Keratinocyte (primary cell): ENCODE results near the gene MIB1.
"Not testable (repeated sequence)": the region's sequence is repeated elsewhere in the genome, so short reads cannot be mapped to it uniquely, and the experiment has no call there.

ENCODE experiments used
- EZH2 ChIP-seq: IDR thresholded peaks from one replicate; pipeline ENCODE4 v1.6.1; 2012; ENCODE audit warnings: inconsistent platforms, mild to moderate bottlenecking, low read length, moderate library complexity
- TF ChIP-seq, protein P1 (sequence below), 3 experiments: IDR thresholded peaks in 1 of 3; conservative IDR thresholded peaks in 1 of 3; optimal IDR thresholded peaks in 1 of 3; 2 replicates in 2 of 3; 3 replicates in 1 of 3; pipeline versions ENCODE3 to v1.5.1; 2011; ENCODE audit warnings: low read length in 3 of 3, mild to moderate bottlenecking in 3 of 3, moderate library complexity in 2 of 3, control low read depth in 1 of 3, inconsistent platforms in 1 of 3; ENCODE audit not compliant: insufficient read depth in 2 of 3; ENCODE audit errors: extremely low read depth in 1 of 3

DNA sequence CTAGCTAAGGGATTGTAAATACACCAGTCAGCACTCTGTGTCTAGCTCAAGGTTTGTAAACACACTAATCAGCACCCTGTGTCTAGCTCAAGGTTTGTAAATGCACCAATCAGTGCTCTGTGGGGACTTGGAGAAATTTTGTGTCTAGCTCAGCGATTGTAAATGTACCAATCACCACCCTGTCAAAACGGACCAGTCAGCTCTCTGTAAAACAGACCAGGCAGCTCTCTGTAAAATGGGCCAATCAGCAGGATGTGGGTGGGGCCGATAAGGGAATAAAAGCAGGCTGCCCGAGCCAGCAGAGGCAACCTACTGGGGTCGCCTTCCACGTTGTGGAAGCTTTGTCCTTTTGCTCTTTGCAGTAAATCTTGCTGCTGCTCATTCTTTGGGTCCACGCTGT is 33.5 kb upstream of the MIB1 start:
- TF ChIP-seq, protein P1, sequence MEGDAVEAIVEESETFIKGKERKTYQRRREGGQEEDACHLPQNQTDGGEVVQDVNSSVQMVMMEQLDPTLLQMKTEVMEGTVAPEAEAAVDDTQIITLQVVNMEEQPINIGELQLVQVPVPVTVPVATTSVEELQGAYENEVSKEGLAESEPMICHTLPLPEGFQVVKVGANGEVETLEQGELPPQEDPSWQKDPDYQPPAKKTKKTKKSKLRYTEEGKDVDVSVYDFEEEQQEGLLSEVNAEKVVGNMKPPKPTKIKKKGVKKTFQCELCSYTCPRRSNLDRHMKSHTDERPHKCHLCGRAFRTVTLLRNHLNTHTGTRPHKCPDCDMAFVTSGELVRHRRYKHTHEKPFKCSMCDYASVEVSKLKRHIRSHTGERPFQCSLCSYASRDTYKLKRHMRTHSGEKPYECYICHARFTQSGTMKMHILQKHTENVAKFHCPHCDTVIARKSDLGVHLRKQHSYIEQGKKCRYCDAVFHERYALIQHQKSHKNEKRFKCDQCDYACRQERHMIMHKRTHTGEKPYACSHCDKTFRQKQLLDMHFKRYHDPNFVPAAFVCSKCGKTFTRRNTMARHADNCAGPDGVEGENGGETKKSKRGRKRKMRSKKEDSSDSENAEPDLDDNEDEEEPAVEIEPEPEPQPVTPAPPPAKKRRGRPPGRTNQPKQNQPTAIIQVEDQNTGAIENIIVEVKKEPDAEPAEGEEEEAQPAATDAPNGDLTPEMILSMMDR (optimal IDR thresholded peaks at IDR 0.05 in 1 of 3, IDR thresholded peaks at IDR 0.05 in 1 of 3, conservative IDR thresholded peaks at IDR 0.05 in 1 of 3; ENCODE audit: extremely low read depth in 1 of 3, insufficient read depth in 2 of 3, low read length in 3 of 3), result not testable (repeated sequence)
- TF ChIP-seq EZH2, result not testable (repeated sequence)
